NCI-H345 treated with DMSO at 0.1 percent for 48 hours (cell line): ENCODE data around the gene CMC4.

ENCODE experiments used
- DNase-seq: peaks from one replicate; lab custom pipeline; 2025; ENCODE audit not compliant: unreplicated experiment; lab: John Stamatoyannopoulos, UW

The CMC4 gene

GRCh38 chrX:155070975-155071693 lies at the start of gene CMC4, which contains the start of the genes BRCC3 and MTCP1:
Gene CMC4 (minus strand): TSS chrX:155071136. CDS start chrX:155064023, 7,113 bp downstream.
Gene BRCC3 (plus strand): TSS chrX:155071508. CDS start chrX:155071528, 20 bp downstream.
Gene MTCP1 (minus strand): TSS chrX:155071136. CDS start chrX:155066010, 5,126 bp downstream.
- peak; percentile 87 for DNase-seq

GRCh38 chrX:155115174-155115819 lies 44.4 kb upstream of the CMC4 start:
- DNase-seq, result no peak

- DNase-seq, result no peak
These were observed 42.2 kb upstream of the CMC4 start for GRCh38 chrX:155113097-155113496.

GRCh38 chrX:155112171-155112570 lies 41.2 kb upstream of the CMC4 start:
- no peak for DNase-seq

- no peak for DNase-seq
These were observed 37.5 kb upstream of the CMC4 start for GRCh38 chrX:155108427-155108826.

- DNase-seq, result no peak
These were observed 35.0 kb upstream of the CMC4 start for GRCh38 chrX:155105919-155106318.

- peak; percentile 8 for DNase-seq
These were observed 23.6 kb upstream of the CMC4 start for GRCh38 chrX:155094468-155095061.

GRCh38 chrX:155086961-155087735 lies 16.2 kb upstream of the CMC4 start:
- no peak for DNase-seq

GRCh38 chrX:155086202-155086840 lies 15.4 kb upstream of the CMC4 start:
- no peak for DNase-seq

- DNase-seq, result no peak
These were observed 851 bp upstream of the CMC4 start for GRCh38 chrX:155071694-155072280.

- DNase-seq, result no peak
These were observed 317 bp downstream of the CMC4 start for GRCh38 chrX:155070663-155070974.

- no peak for DNase-seq
These were observed 898 bp downstream of the CMC4 start for GRCh38 chrX:155070038-155070437.

- DNase-seq, result no peak
These were observed 1.5 kb downstream of the CMC4 start for GRCh38 chrX:155069414-155069813.

- DNase-seq, result no peak
These were observed 2.8 kb downstream of the CMC4 start for GRCh38 chrX:155068165-155068564.

GRCh38 chrX:155065035-155065734 lies 5.8 kb downstream of the CMC4 start:
- DNase-seq, result no peak

GRCh38 chrX:155061760-155062159 lies 9.2 kb downstream of the CMC4 start:
- DNase-seq, result no peak

GRCh38 chrX:155056877-155057792 lies 13.8 kb downstream of the CMC4 start:
- peak; percentile 49 for DNase-seq

GRCh38 chrX:155056471-155056870 lies 14.5 kb downstream of the CMC4 start:
- DNase-seq, result no peak

- DNase-seq, result no peak
These were observed 15.4 kb downstream of the CMC4 start for GRCh38 chrX:155055494-155055893.
